ENCODE data around the gene PPP6R2. TPM values are rescaled to one million over a fixed set of nuclear protein-coding genes. Genes with fewer than 3 reads are reported as not detected.

The PPP6R2 gene
- polyA plus RNA-seq, 2 of the 4 experiments (the other 2 are of a cell fraction): 9.6 to 14.7 TPM

GRCh38 chr22:50482107-50483074 lies 139.3 kb downstream of the PPP6R2 start:
- POLR2A ChIA-PET: no interaction called here
- Histone ChIP-seq H3K9me3 (no peaks in the 10 kb centered on the region), H3K4me1 (peaks cover 24% of the 10 kb centered on the region; the same call in 2 of the 3 replicates), H3K27ac (peak overlapping the region; percentile 77 to 92), H3K4me2 (peak overlapping the region; percentile 66), H3K4me3 (peak overlapping the region; percentile 72)
- DNase-seq (ENCODE audit: low read depth in 1 of 2, low spot score in 1 of 2) (no peak), FAIRE-seq (no peak), ATAC-seq (no peak)
- CTCF ChIA-PET: interaction anchor here (0.9 kb wide), 1 partner anchor 228 kb away, joined by 3 read pairs; no protein-coding TSS in a partner anchor
- TF ChIP-seq HOXA7 (CRISPR knock-in tag; IDR thresholded peaks at IDR 0.05) (no peak), POLR2AphosphoS2 (conservative IDR thresholded peaks at IDR 0.05; ENCODE audit: low read length) (no peak), ZFP36 (IDR thresholded peaks at IDR 0.05; ENCODE audit: borderline replicate concordance, partially characterized antibody) (no peak), HEYL (CRISPR knock-in tag; IDR thresholded peaks at IDR 0.05) (no peak), NFE2L2 (conservative IDR thresholded peaks at IDR 0.05; ENCODE audit: low read length) (no peak), JUN (IDR thresholded peaks at IDR 0.05) (no peak), FOSL2 (IDR thresholded peaks at IDR 0.05) (no peak), FOSL2 (CRISPR knock-in tag; IDR thresholded peaks at IDR 0.05) (no peak), HDAC2 (IDR thresholded peaks at IDR 0.05) (no peak), RARB (CRISPR knock-in tag; IDR thresholded peaks at IDR 0.05) (no peak), FOSB (CRISPR knock-in tag; IDR thresholded peaks at IDR 0.05) (no peak), CBX2 (IDR thresholded peaks at IDR 0.05; ENCODE audit: borderline replicate concordance, low read depth) (no peak), MAZ (IDR thresholded peaks at IDR 0.05; ENCODE audit: borderline replicate concordance, low read depth, low read length) (no peak), HOXB13 (CRISPR knock-in tag; IDR thresholded peaks at IDR 0.05; ENCODE audit: low read depth) (no peak)
- 100% methylated on average over 1 of the region's 35 CpGs for WGBS (ENCODE audit: missing lambda C conversion rate)

- TF ChIP-seq HDAC2 (IDR thresholded peaks at IDR 0.05) (no peak), FOSB (CRISPR knock-in tag; IDR thresholded peaks at IDR 0.05) (no peak), POLR2A (IDR thresholded peaks at IDR 0.05; ENCODE audit: low read length) (no peak), NR3C1 (IDR thresholded peaks at IDR 0.05) (no peak), PHF8 (IDR thresholded peaks at IDR 0.05; ENCODE audit: borderline replicate concordance, low read depth) (no peak), CBX8 (IDR thresholded peaks at IDR 0.05) (no peak), JUN (IDR thresholded peaks at IDR 0.05) (no peak), RAD21 (conservative IDR thresholded peaks at IDR 0.05 in 1 of 2, IDR thresholded peaks at IDR 0.05 in 1 of 2) (no peak), ESRRA (IDR thresholded peaks at IDR 0.05; ENCODE audit: borderline replicate concordance, low read length) (no peak), MAX (IDR thresholded peaks at IDR 0.05) (no peak), EHMT2 (IDR thresholded peaks at IDR 0.05; ENCODE audit: low read depth) (no peak), BHLHE40 (IDR thresholded peaks at IDR 0.05; ENCODE audit: low read depth, low read length) (no peak), ZFP36 (IDR thresholded peaks at IDR 0.05; ENCODE audit: borderline replicate concordance, partially characterized antibody) (no peak), MAFK (IDR thresholded peaks at IDR 0.05; ENCODE audit: partially characterized antibody) (no peak), FOSL2 (IDR thresholded peaks at IDR 0.05) (no peak), FOSL2 (CRISPR knock-in tag; IDR thresholded peaks at IDR 0.05) (no peak), TP53 (CRISPR knock-in tag; IDR thresholded peaks at IDR 0.05) (no peak), HOXA7 (CRISPR knock-in tag; IDR thresholded peaks at IDR 0.05) (no peak), E2F6 (IDR thresholded peaks at IDR 0.05; ENCODE audit: borderline replicate concordance, low read depth) (no peak)
- Histone ChIP-seq H3K4me1 (peaks cover 24% of the 10 kb centered on the region; the same call in 2 of the 3 replicates), H3K27ac (no peak overlapping the region), H3K9me3 (no peaks in the 10 kb centered on the region), H3K4me2 (no peak overlapping the region; the same call in 2 of the 3 replicates), H3K4me3 (no peak overlapping the region)
- ATAC-seq (no peak), FAIRE-seq (no peak), DNase-seq (ENCODE audit: low read depth in 1 of 2, low spot score in 1 of 2) (no peak)
- ChIA-PET CTCF (interaction anchor here (0.9 kb wide), 1 partner anchor 229 kb away, joined by 3 read pairs; no protein-coding TSS in a partner anchor), POLR2A (no interaction called here)
- 83% methylated on average over 9 of the region's 10 CpGs for WGBS (ENCODE audit: missing lambda C conversion rate)
Measured at GRCh38 chr22:50483106-50483505, 140.0 kb downstream of the PPP6R2 start.

All from A549 (cell line).